Germinal center (tissue), 1 donor: Measurements from ENCODE around the gene PDCD1LG2.
A peak's percentile ranks its signal among the peaks of the same experiment; 100 is the strongest.

ENCODE experiments used
- DNase-seq: peaks from one replicate; pipeline ENCODE4 v3.0.0; 2012; ENCODE audit warnings: mixed read lengths, low spot score

Gene PDCD1LG2

GRCh38 chr9:5611321-5612184 is 101.2 kb downstream of the PDCD1LG2 start:
- no peak for DNase-seq

GRCh38 chr9:5612185-5612530 is 101.8 kb downstream of the PDCD1LG2 start:
- no peak for DNase-seq

- DNase-seq: no peak
These were observed 103.9 kb downstream of the PDCD1LG2 start for GRCh38 chr9:5614192-5614591.

GRCh38 chr9:5614985-5615384 is 104.7 kb downstream of the PDCD1LG2 start:
- no peak for DNase-seq

- peak; percentile 66 for DNase-seq
These were observed 107.4 kb downstream of the PDCD1LG2 start for GRCh38 chr9:5617749-5618148.

GRCh38 chr9:5620494-5620893 is 110.2 kb downstream of the PDCD1LG2 start:
- DNase-seq: no peak
